ENCODE data around the gene F2.

GRCh38 chr11:46697723-46698122 lies 21.3 kb upstream of the F2 start:
- TF ChIP-seq CTCF (IDR thresholded peaks at IDR 0.05; ENCODE audit: low read depth, low read length) = no peak
- TF ChIP-seq POLR2A (IDR thresholded peaks at IDR 0.05; ENCODE audit: extremely low read depth, insufficient read length) = no peak
- no peak for TF ChIP-seq MAX (IDR thresholded peaks at IDR 0.05; ENCODE audit: low read depth, low read length)
